Ishikawa (cell line): ENCODE measurements around the gene PRKCE.

Experiments
- EP300 ChIP-seq: IDR thresholded peaks from 2 replicates; pipeline ENCODE4 v1.6.1; 2012; ENCODE audit warnings: borderline replicate concordance
- MAX ChIP-seq: IDR thresholded peaks from 2 replicates; pipeline ENCODE4 v1.6.1; 2012
- REST ChIP-seq: IDR thresholded peaks from 2 replicates; pipeline ENCODE4 v1.6.1; 2012; ENCODE audit warnings: low read depth, mild to moderate bottlenecking
- TCF12 ChIP-seq: IDR thresholded peaks from 2 replicates; pipeline ENCODE4 v1.6.1; 2012; ENCODE audit warnings: low read depth
- TEAD4 ChIP-seq: IDR thresholded peaks from 2 replicates; pipeline ENCODE4 v1.6.1; 2012
- YY1 ChIP-seq: IDR thresholded peaks from 2 replicates; pipeline ENCODE4 v1.6.1; 2012; ENCODE audit warnings: low read depth

- TF ChIP-seq TCF12 (no peak), REST (no peak), MAX (no peak), YY1 (no peak), EP300 (no peak), TEAD4 (no peak)
These were observed 250.9 kb downstream of the PRKCE start for GRCh38 chr2:45902380-45902779.
